IMR-90 (cell line): ENCODE results near the gene ERC2. TPM values are rescaled to one million over a fixed set of nuclear protein-coding genes. Genes with fewer than 3 reads are reported as not detected.

Source experiments
- ATAC-seq: fragments of 200-7000 bp; cut with Tn5 transposase; 2 replicates; pipeline ENCODE4 v1.9.1; 2020; ENCODE audit warnings: low read depth, mild to moderate bottlenecking, moderate library complexity
- BruUV-seq: library from RNA; stranded (reverse); fragments of 400-500 nt; replicated peaks from 2 replicates; lab custom pipeline; 2021; lab: Mats Ljungman, UMichigan
- CTCF ChIA-PET: fragments of 300-600 bp; formaldehyde crosslinking; extraction: SDS; loops from one replicate; lab custom pipeline; 2021; ENCODE audit warnings: antibody characterized with exemption; lab: Yijun Ruan, JAX
- POLR2A ChIA-PET: fragments of 300-600 bp; sonication (Branson Sonifier 250); formaldehyde crosslinking; loops from one replicate; lab custom pipeline; 2022; ENCODE audit warnings: antibody characterized with exemption; ENCODE audit not compliant: unreplicated experiment; lab: Charles Lee
- DNase-seq: peaks from one replicate; pipeline ENCODE4 v3.0.0; 2013
- H2AFZ ChIP-seq: replicated peaks from 2 replicates; pipeline ENCODE3; 2013; ENCODE audit warnings: low read length, mild to moderate bottlenecking; ENCODE audit not compliant: poor library complexity
- H2AK5ac ChIP-seq: 2 replicates; pipeline ENCODE4 v1.6.1; 2013; ENCODE audit warnings: low read depth, low read length, inconsistent platforms
- H2AK9ac ChIP-seq: replicated peaks from 2 replicates; pipeline ENCODE3; 2013; ENCODE audit warnings: mild to moderate bottlenecking, low read depth, low read length, moderate library complexity; ENCODE audit not compliant: poor library complexity
- H2BK120ac ChIP-seq: 2 replicates; pipeline ENCODE4 v1.6.1; 2013; ENCODE audit warnings: low read depth, low read length, inconsistent platforms
- H2BK15ac ChIP-seq: 3 replicates; pipeline ENCODE4 v1.6.1; 2013; ENCODE audit warnings: low read depth, low read length, inconsistent platforms
- H2BK20ac ChIP-seq: 2 replicates; pipeline ENCODE4 v1.6.1; 2013; ENCODE audit warnings: low read depth, mild to moderate bottlenecking, inconsistent platforms, low read length, moderate library complexity
- H2BK5ac ChIP-seq: 2 replicates; pipeline ENCODE4 v1.6.1; 2013; ENCODE audit warnings: mild to moderate bottlenecking, low read depth, low read length, inconsistent platforms; ENCODE audit not compliant: poor library complexity, severe bottlenecking
- H3K14ac ChIP-seq: replicated peaks from 2 replicates; pipeline ENCODE4 v1.6.1; 2013; ENCODE audit warnings: low read depth, low read length, inconsistent platforms
- H3K18ac ChIP-seq: 2 replicates; pipeline ENCODE4 v1.6.1; 2013; ENCODE audit warnings: low read depth, low read length, control low read depth
- H3K23ac ChIP-seq: 2 replicates; pipeline ENCODE4 v1.6.1; 2013; ENCODE audit warnings: low read depth, low read length, inconsistent platforms
- H3K27ac ChIP-seq: 2 replicates; pipeline ENCODE4 v1.5.1; 2013; ENCODE audit warnings: mild to moderate bottlenecking, control low read depth, low read length; ENCODE audit not compliant: insufficient read depth
- H3K27me3 ChIP-seq: 2 replicates; pipeline ENCODE4 v1.6.1; 2013; ENCODE audit warnings: low read length; ENCODE audit not compliant: control insufficient read depth, insufficient read depth
- H3K36me3 ChIP-seq: 2 replicates; pipeline ENCODE4 v1.6.1; 2013; ENCODE audit warnings: low read length, mixed read lengths; ENCODE audit not compliant: control insufficient read depth, insufficient read depth
- H3K4ac ChIP-seq: 2 replicates; pipeline ENCODE4 v1.6.1; 2013; ENCODE audit warnings: low read depth, low read length, inconsistent platforms
- H3K4me1 ChIP-seq: 2 replicates; pipeline ENCODE4 v1.6.1; 2013; ENCODE audit warnings: low read length, mixed read lengths; ENCODE audit not compliant: control insufficient read depth, insufficient read depth
- H3K4me2 ChIP-seq: 2 replicates; pipeline ENCODE4 v1.6.1; 2013; ENCODE audit warnings: low read depth, mild to moderate bottlenecking, control low read depth, low read length, moderate library complexity
- H3K4me3 ChIP-seq: 2 replicates; pipeline ENCODE4 v1.5.1; 2013; ENCODE audit warnings: low read depth, mild to moderate bottlenecking, control low read depth, low read length, moderate library complexity; ENCODE audit not compliant: insufficient read depth
- H3K56ac ChIP-seq: 2 replicates; pipeline ENCODE4 v1.6.1; 2013; ENCODE audit warnings: low read length, inconsistent platforms; ENCODE audit not compliant: insufficient read depth; ENCODE audit errors: extremely low read depth
- H3K79me1 ChIP-seq, 2 experiments: 2 replicates each; pipeline ENCODE4 v1.6.1; 2013; ENCODE audit warnings: low read length in 2 of 2, inconsistent platforms in 1 of 2, low read depth in 1 of 2
- H3K9ac ChIP-seq: 2 replicates; pipeline ENCODE4 v1.6.1; 2013; ENCODE audit warnings: low read depth, low read length, control low read depth
- H3K9me1 ChIP-seq: 2 replicates; pipeline ENCODE4 v1.6.1; 2013; ENCODE audit warnings: low read length, inconsistent platforms; ENCODE audit not compliant: insufficient read depth
- H3K9me3 ChIP-seq: 2 replicates; pipeline ENCODE4 v1.6.1; 2013; ENCODE audit warnings: low read length; ENCODE audit not compliant: control insufficient read depth, insufficient read depth
- H4K20me1 ChIP-seq: 2 replicates; pipeline ENCODE4 v1.6.1; 2013; ENCODE audit warnings: low read length, inconsistent platforms; ENCODE audit not compliant: insufficient read depth
- H4K5ac ChIP-seq: 2 replicates; pipeline ENCODE4 v1.6.1; 2013; ENCODE audit warnings: mild to moderate bottlenecking, low read depth, low read length, control low read depth
- H4K8ac ChIP-seq, 2 experiments: 2 replicates each; pipeline ENCODE4 v1.6.1; 2013; ENCODE audit warnings: low read depth in 2 of 2, low read length in 2 of 2, control low read depth in 1 of 2, inconsistent platforms in 1 of 2
- H4K91ac ChIP-seq: 2 replicates; pipeline ENCODE4 v1.6.1; 2013; ENCODE audit warnings: low read depth, low read length, inconsistent platforms; ENCODE audit not compliant: insufficient read depth
- MXI1 ChIP-seq: IDR thresholded peaks from 2 replicates; pipeline ENCODE4 v1.6.1; 2012; ENCODE audit warnings: low read depth, mild to moderate bottlenecking, low read length, moderate library complexity, borderline replicate concordance
- NFE2L2 ChIP-seq: fragments of 150-350 bp; IDR thresholded peaks from 2 replicates; pipeline ENCODE4 v1.6.1; 2016; ENCODE audit warnings: low read depth, mild to moderate bottlenecking, low read length
- WGBS, 2 experiments: methylation state at CpG; one replicate each; pipeline versions ENCODE4 v1.1.5 to v1.1.7; 2013; ENCODE audit warnings: missing lambda C conversion rate in 2 of 2; ENCODE audit not compliant: insufficient read length in 1 of 2; ENCODE audit errors: extremely low coverage in 2 of 2; 5-methylcytosine and 5-hydroxymethylcytosine counted together
- dilution Hi-C: fragments of 300-500 bp; cut with HindIII; formaldehyde crosslinking; loops from one replicate; pipeline ENCODE4 v1.14.3; 2018; ENCODE audit warnings: low sequenced_read_pairs; ENCODE audit not compliant: unreplicated experiment
- in situ Hi-C: fragments of 300-500 bp; cut with MboI; formaldehyde crosslinking; loops from 3 replicates; pipeline ENCODE4 v1.14.3; 2019; ENCODE audit warnings: low sequenced_read_pairs, inconsistent platforms, mixed read lengths
- intact Hi-C: fragments of 100-400 bp; cut with micrococcal nuclease; formaldehyde crosslinking; loops from 2 replicates; pipeline ENCODE4 v1.10.0; 2022
- polyA plus RNA-seq, 3 experiments: library from polyadenylated mRNA; depleted of rRNA; stranded (reverse); fragments of >200 nt; gene quantifications; 2 replicates each; pipeline ENCODE4 v1.2.3, GENCODE V29; 2012; ENCODE audit warnings: low replicate concordance in 1 of 3
- total RNA-seq: library from RNA; depleted of rRNA; stranded (reverse); fragments of >200 nt; gene quantifications from 2 replicates; pipeline ENCODE4 v1.2.3, GENCODE V29; 2012
- TF ChIP-seq, protein P1 (sequence below): fragments of 150-350 bp; IDR thresholded peaks from 2 replicates; pipeline ENCODE4 v1.6.1; 2016; ENCODE audit warnings: low read depth, mild to moderate bottlenecking, low read length, moderate library complexity, borderline replicate concordance

Gene ERC2
- total and polyA plus RNA-seq, 2 of the 4 experiments (the other 2 are of a cell fraction), result 0.17 to 0.18 TPM

DNA sequence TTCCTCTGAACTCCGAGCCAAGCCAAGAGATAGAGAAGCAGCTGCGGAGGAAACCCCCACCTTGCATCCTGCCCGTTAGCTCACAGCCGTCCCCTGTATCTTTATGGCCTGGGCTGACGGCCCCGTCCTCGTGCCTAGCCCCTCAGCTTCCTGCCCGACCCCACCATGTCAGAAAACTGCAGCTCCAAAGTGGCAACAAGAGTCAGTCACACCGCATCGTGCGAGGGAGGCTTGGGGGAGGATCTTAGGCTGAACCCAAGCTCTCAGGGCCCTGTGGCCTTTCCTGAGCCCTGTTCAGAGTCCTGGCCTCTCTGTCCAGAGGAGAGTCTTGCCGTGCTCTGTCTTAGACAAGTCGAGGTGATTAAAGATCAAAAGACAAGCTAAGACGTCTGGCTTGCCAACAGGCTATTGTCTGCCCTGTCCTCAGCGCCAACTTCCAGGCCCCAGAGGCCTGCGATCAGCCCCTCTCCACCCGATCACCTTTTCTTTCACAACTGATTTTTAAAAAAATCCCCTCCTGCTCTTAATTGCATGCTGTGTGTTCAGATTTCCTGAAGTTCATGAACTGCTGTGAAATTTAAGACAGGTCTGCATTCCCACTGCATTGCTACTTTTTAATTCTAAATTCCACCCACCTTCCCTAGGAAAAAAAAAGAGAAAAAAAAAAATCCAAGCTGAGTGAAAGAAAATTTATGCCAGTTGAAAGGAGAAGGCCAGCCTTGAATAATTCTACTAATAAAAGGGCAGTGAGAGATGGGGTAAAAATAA is 891.5 kb downstream of the ERC2 start:
- no peak overlapping the region for H3K4me3 ChIP-seq
- H3K27ac ChIP-seq, result no peak overlapping the region
- intact Hi-C loops, result no loop called here
- H3K27me3 ChIP-seq, result peaks cover under 1% of the 10 kb centered on the region; the same call in 1 of the 2 replicates
- ChIA-PET POLR2A (no interaction called here), CTCF (no interaction called here)
- no peak overlapping the region for H3K23ac ChIP-seq
- H3K4ac ChIP-seq, result no peak overlapping the region
- dilution Hi-C loops, result no loop called here
- no peak overlapping the region for H3K56ac ChIP-seq
- H3K9ac ChIP-seq, result no peak overlapping the region
- H2BK15ac ChIP-seq, result no peak overlapping the region
- no peak overlapping the region for H3K4me2 ChIP-seq
- no peaks in the 10 kb centered on the region for H4K20me1 ChIP-seq
- TF ChIP-seq, protein P1, sequence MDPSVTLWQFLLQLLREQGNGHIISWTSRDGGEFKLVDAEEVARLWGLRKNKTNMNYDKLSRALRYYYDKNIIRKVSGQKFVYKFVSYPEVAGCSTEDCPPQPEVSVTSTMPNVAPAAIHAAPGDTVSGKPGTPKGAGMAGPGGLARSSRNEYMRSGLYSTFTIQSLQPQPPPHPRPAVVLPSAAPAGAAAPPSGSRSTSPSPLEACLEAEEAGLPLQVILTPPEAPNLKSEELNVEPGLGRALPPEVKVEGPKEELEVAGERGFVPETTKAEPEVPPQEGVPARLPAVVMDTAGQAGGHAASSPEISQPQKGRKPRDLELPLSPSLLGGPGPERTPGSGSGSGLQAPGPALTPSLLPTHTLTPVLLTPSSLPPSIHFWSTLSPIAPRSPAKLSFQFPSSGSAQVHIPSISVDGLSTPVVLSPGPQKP, result no peak
- TF ChIP-seq MXI1 (no peak), NFE2L2 (no peak)
- no peaks in the 10 kb centered on the region for H3K36me3 ChIP-seq
- H3K79me1 ChIP-seq, result no peaks in the 10 kb centered on the region
- no peak overlapping the region for H2AK5ac ChIP-seq
- 75% methylated on average over 7 of the region's 17 CpGs; no CpG with 5 or more reads in 1 of the 2 experiments for WGBS, 2 experiments
- H3K4me1 ChIP-seq, result no peaks in the 10 kb centered on the region; the same call in 1 of the 2 replicates
- no peak overlapping the region for H4K91ac ChIP-seq
- H2BK5ac ChIP-seq, result no peak overlapping the region
- no peak overlapping the region for H4K8ac ChIP-seq
- no peak overlapping the region for H2AK9ac ChIP-seq
- H3K9me3 ChIP-seq, result peaks cover 2% of the 10 kb centered on the region; the same call in 1 of the 2 replicates
- H3K14ac ChIP-seq, result no peak overlapping the region
- H4K5ac ChIP-seq, result no peak overlapping the region
- no peaks in the 10 kb centered on the region for H3K9me1 ChIP-seq
- no peak overlapping the region for H2BK20ac ChIP-seq
- in situ Hi-C loops, result no loop called here
- no peak overlapping the region for H2BK120ac ChIP-seq
- DNase-seq (no peak), ATAC-seq (no peak)
- H2AFZ ChIP-seq, result peak overlapping the region; percentile 47
- no peak overlapping the region for H3K18ac ChIP-seq
- no TSS peak for BruUV-seq
